NOMO-1 (cell line): ENCODE results near the gene ZNF8.
A peak's percentile ranks its signal among the peaks of the same experiment; 100 is the strongest.
"Not testable (repeated sequence)": the region's sequence is repeated elsewhere in the genome, so short reads cannot be mapped to it uniquely, and the experiment has no call there.

ENCODE experiments used
- DNase-seq, 2 experiments: peaks; one replicate each; lab custom pipeline; 2025; ENCODE audit not compliant: unreplicated experiment in 2 of 2; lab: John Stamatoyannopoulos, UW

ZNF8 gene

GRCh38 chr19:58294743-58295374 is 16.1 kb downstream of the ZNF8 start:
- no peak for DNase-seq

DNA sequence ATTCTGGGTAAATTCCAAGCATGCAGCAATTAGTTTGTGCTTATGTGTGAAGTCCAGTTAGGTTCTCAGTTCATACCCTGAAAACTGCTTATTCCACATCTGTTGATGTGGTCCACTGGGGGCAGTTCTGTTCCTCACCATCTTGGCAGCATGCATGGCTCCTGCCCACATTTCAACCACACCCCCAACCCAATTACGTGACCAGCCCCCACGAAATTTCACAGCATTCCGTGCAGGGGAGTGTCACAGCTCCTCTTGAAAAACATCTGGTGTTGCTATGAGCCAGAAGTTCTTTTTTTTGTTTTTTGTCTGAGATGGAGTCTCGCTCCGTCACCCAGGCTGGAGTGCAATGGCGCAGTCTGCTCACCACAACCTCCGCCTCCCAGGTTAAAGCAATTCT is 17.3 kb downstream of the ZNF8 start:
- DNase-seq, result no peak

DNA sequence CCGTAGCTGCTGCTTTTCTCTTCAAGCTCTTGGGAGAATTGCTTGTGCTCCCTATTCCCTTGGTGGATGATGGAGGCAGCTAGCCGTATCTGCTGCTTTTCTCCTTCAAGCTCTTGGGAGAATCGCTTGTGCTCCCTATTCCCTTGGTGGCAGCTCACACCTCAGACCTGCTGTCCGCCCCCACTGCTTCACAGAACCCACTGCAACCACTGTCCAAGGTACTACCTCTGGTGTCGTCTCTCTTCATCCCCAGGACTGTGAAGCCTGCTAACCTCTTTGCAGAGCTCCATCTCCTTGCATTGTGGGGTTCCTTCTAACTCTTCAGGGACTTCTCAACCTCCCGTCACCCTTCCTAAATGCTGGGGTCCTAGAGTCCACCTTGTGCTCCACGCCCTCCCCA is 21.9 kb downstream of the ZNF8 start:
- no peak for DNase-seq

GRCh38 chr19:58304255-58304654 is 25.5 kb downstream of the ZNF8 start:
- DNase-seq, result no peak

DNA sequence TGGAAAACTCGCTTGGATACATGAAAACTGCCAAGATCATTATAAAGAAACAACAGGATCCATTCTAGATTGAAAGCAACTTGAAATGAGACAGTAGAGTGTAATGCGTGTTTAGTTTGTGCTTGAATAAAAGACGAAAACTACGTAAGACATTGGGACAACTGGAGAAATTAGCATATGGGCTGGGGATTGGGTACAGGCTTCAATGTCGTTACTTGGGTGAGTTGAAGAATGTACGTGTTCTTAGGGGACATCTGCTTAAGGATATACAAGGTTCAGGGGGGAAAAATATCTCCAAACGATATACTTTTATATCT is 26.0 kb downstream of the ZNF8 start:
- DNase-seq, result no peak

DNA sequence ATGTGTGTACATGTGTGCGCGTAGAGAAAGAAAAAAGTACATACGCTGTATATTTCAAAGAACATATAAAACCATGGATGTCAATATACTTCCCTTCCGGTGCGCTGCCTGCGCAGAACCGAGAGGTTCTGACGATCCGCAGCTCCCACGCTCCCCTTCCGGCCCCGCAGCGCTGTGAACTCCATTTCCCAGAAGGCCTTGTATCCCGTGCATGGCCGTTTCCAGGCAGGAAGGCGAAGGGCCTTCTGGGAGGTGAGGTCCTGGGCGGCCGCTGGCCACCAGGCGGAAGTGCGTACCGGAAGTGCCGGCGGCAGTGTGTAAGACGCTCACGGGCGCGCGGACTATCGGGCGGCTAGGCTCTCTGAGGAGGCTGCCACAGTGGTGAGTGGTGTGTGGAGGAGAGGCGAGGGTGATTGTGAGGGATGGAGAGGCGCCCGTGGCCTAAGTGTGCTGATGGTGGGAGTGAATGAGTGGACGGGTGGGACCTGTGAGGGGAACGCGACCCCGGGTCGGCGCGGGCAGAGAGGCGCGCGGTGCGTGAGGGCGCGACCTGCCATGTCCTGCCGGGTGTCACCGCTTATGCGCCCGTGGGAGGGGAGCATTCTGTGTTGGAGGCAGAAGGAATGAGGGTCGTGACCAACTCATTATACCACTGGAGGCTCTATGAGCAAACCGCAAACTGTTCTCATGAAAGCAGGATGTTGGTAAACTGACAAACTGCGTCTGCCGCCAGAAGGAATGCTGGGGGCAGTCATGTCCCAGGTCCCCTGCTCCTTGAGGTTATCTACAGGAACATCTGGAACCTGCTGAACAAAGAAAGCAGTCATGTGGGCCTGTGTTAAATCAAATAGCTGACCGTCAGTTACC is 26.5 kb downstream of the ZNF8 start, which contains the start of gene ERVK3-1:
TSS of gene ERVK3-1 (plus strand) at position 313 of the 867 bp plus-strand sequence. CDS start 6,792 bp downstream, outside the sequence.
- peak; percentile 98 for DNase-seq

DNA sequence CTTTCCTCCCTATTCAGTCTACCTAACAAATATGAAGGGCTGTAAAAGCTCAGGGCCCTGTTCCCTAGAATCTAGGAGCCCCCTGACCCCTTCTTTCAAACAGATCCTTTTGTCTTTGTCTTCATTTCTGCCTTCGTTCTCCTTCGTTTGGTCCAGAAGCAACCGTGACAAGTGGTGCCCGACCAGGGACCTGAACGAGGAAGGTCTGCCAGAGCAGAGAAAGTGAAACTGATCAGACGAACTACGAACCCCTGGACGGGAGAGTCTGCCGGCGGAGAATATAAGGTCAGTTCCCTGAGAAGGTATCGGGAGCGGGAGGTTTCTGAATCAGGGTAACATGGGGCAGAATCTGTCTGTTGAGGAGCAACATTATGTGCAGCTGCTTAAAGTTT is 27.2 kb downstream of the ZNF8 start:
- peak in 1 of 2 experiments; percentile 46 for DNase-seq

- no peak for DNase-seq
Measured at GRCh38 chr19:58307736-58308135, 29.0 kb downstream of the ZNF8 start.

DNA sequence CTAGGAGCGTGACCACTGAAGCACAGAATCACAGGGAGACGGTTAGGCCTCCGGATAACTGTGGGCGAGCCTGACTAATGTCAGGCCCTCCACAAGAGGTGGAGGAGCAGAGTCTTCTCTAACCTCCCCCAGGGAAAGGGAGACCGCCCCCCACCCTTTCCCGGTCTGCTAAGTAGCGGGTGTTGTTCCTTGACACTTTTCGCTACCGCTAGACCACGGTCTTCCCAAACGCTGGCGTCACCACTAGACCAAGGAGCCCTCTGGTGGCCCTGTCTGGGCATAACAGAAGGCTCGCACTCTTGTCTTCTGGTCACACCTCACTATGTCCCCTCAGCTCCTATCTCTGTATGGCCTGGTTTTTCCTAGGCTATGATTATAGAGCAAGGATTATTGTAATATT is 31.9 kb downstream of the ZNF8 start:
- DNase-seq, result not testable (repeated sequence)

DNA sequence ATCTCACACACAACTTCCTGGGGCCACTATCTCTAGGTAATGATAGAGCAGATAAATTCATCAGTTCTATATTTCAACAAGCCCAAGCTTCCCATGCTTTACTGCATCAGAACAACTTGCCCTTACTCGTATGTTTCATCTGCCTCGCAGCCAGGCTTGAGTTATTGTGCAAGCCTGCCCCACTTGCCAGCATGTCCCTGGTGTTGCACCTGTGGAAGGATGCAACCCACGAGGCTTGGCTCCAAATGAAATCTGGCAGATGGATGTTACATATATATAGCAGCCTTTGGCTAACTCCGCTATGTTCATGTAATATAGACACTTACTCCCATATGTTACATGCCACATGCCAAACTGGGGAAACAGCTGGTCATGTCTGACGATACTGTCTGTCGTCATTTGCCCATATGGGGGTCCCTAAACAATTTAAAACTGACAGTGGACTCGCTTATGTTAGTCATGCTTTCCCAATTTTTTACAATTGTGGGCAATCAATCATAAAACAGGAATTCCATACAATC is 32.6 kb downstream of the ZNF8 start:
- no peak for DNase-seq

GRCh38 chr19:58315580-58315979 is 36.8 kb downstream of the ZNF8 start:
- DNase-seq, result no peak

GRCh38 chr19:58317476-58318072 is 38.8 kb downstream of the ZNF8 start:
- peak; percentile 3 to 5 for DNase-seq

DNA sequence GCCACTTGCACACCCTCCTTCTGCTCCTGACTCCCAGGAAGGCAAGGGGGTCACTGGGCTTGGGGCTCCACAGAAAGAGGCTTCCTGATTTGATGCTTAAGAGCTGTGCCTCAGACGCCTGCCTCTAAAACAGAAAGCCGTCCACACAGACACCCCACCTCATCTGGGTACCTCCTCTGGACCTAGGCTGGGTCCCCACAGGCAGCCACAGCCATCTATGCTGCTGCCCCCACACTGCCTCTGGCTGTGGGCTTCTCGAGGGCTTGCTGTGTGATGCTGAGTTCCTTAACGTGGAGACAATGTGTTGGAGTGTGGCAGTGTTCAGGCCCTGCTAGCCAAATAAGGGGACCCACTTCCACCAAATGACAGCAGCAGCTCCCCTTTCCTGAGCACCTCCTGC is 39.5 kb downstream of the ZNF8 start:
- DNase-seq, result no peak

GRCh38 chr19:58319241-58319640 is 40.5 kb downstream of the ZNF8 start:
- no peak for DNase-seq

- DNase-seq, result no peak
Measured at GRCh38 chr19:58325311-58326022, 46.7 kb downstream of the ZNF8 start.

DNA sequence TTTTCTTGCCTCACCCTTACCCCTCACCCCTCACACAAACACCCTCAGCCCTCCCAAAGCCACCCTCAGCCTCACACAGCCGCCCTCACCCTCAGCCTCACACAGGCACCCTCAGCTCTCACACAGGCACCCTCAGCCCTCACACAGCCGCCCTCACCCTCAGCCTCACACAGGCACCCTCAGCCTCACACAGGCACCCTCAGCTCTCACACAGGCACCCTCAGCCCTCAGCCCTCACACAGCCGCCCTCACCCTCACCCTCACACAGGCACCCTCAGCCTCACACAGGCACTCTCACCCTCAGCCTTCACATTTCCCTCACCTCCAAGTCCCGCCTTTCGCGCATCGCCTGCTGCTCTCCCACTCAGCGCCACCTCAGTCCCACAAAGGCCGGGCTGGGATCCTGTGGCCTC is 47.8 kb downstream of the ZNF8 start:
- no peak for DNase-seq

DNA sequence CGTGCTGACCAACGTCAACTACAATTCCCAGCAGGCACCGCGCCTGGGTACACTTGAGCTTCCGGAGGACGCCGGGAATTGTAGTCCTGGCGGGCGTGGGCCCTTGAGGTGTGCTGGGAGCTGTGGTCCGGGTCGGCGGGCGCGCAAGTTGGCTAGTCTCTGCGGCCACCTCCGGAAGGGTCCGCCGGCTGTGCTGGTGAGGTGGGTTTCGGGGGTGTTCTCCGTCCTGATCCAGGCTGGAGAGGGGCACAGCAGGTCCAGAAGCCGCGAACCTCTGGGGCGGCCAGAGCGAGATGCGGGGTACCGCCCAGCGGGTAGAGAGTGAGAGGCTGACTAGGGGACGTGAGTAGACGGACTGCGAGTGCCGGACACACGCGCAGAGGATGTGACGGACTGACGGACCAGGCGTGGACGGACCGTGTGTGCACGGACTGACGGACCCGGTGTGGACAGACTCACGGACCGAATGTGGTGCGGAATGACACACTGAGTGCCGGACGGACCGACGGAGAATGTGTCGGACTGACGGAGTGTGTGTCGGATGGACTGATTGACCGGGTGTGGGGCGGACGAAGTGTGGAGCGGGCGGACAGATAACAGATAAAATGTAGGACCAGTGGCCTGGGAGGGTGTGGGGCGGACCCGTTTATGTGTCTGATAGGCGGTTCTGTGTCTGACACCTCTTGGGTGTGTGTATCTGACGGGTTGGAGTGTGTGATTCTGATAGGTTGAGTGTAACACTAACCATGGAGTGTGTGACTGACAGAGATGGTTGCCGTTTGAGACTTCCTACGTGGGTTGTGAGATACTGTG is 48.4 kb downstream of the ZNF8 start, which contains the start of gene ZSCAN22:
TSS of gene ZSCAN22 (plus strand) at position 81 of the 813 bp plus-strand sequence. CDS start 7,809 bp downstream, outside the sequence.
- peak; percentile 93 to 94 for DNase-seq

DNA sequence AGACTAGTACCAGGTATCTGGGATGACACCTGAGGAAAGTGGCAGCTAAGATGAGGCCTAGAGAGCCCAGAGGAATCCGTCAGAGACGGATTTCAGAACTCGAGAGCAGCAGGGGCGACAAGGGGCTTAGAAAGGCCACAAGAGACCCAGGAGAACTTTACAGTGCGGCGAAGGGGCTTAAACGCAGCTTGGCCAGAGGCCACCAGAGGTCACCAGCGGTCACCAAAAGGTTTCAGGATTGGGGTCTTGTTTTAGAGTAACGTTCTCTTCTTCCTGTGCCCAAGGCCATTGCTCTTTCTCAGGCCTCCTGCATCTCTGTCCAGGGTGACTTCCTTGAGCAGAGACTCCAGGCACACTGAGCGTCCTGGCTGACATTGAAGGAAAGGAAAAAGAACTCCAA is 50.2 kb downstream of the ZNF8 start:
- DNase-seq, result peak in 1 of 2 experiments; percentile 18

DNA sequence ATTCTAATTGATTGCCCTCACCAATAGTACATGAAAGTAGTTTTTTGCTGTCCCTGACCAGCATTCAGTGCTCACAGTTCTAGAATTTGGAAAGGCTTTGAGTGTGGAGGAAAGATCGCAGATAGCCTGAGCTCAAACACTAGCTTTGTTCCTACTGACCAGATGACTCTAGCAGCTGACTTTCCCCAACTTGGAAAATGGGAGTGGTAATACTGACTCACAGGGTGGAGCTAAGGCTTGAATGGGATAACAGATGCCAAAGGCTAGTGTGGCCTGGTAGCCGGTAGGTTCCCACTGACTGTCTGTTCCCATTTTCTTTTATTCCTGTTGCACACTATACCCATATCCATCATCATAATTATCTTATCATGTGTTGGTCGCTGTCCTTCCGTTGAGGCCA is 51.7 kb downstream of the ZNF8 start:
- DNase-seq, result no peak

- no peak for DNase-seq
Measured at GRCh38 chr19:58332697-58333096, 53.9 kb downstream of the ZNF8 start.
